Upper lobe of right lung (tissue), 1 donor: ENCODE data around the gene FBXL16. TPM values are rescaled to one million over a fixed set of nuclear protein-coding genes. Genes with fewer than 3 reads are reported as not detected.

Experiments
- ATAC-seq: fragments of 200-7000 bp; cut with Tn5 transposase; one replicate; pipeline ENCODE4 v1.9.1; 2020; ENCODE audit warnings: mild to moderate bottlenecking, moderate library complexity
- DNase-seq: peaks from one replicate; pipeline ENCODE4 v3.0.0-alpha.2; 2020
- H3K27ac ChIP-seq: fragments of 200-600 bp; one replicate; pipeline ENCODE4 v1.8.0; 2022
- H3K27me3 ChIP-seq: fragments of 200-600 bp; one replicate; pipeline ENCODE4 v1.8.0; 2022; ENCODE audit warnings: mild to moderate bottlenecking
- H3K36me3 ChIP-seq: fragments of 200-600 bp; one replicate; pipeline ENCODE4 v1.8.0; 2022
- H3K4me1 ChIP-seq: fragments of 200-600 bp; one replicate; pipeline ENCODE4 v1.8.0; 2022
- H3K4me3 ChIP-seq: fragments of 200-600 bp; one replicate; pipeline ENCODE4 v1.8.0; 2022; ENCODE audit warnings: mild to moderate bottlenecking
- H3K9me3 ChIP-seq: fragments of 200-600 bp; one replicate; pipeline ENCODE4 v1.8.0; 2022
- CTCF ChIP-seq: fragments of 200-600 bp; IDR thresholded peaks from one replicate; pipeline ENCODE4 v1.8.0; 2022; ENCODE audit warnings: antibody characterized with exemption
- intact Hi-C: fragments of 100-400 bp; cut with DNase I; formaldehyde crosslinking; loops from one replicate; pipeline ENCODE4 v1.11.0; 2022
- total RNA-seq: library from RNA; stranded (reverse); fragmentation: NEBNext Ultra II Directional; extraction: Animal tissue kit (Norgen Biotek cat#: 25700); gene quantifications from one replicate; pipeline ENCODE4 v1.2.1, GENCODE V29; 2021
- donor health status: DM: no; HTN: yes; CAD: no; lungs with severe emphysema.

The FBXL16 gene
- total RNA-seq, 1 donor from 2014 or later = 3.6 TPM

- Histone ChIP-seq H3K36me3 (no peaks in the 10 kb centered on the region), H3K4me3 (no peak overlapping the region), H3K27me3 (peaks cover 16% of the 10 kb centered on the region), H3K27ac (no peak overlapping the region), H3K9me3 (no peaks in the 10 kb centered on the region), H3K4me1 (peaks cover 31% of the 10 kb centered on the region)
- TF ChIP-seq CTCF = no peak
- ATAC-seq = no peak
- intact Hi-C loops = no loop called here
- DNase-seq = no peak
Measured at GRCh38 chr16:725041-725376, 19.4 kb upstream of the FBXL16 start.

GRCh38 chr16:724188-725040 lies 18.8 kb upstream of the FBXL16 start:
- ATAC-seq = no peak

GRCh38 chr16:723695-724094 lies 18.1 kb upstream of the FBXL16 start:
- DNase-seq = no peak
- Histone ChIP-seq H3K27ac (no peak overlapping the region), H3K4me1 (peaks cover 35% of the 10 kb centered on the region), H3K4me3 (no peak overlapping the region), H3K36me3 (no peaks in the 10 kb centered on the region), H3K27me3 (peaks cover 16% of the 10 kb centered on the region), H3K9me3 (no peaks in the 10 kb centered on the region)
- intact Hi-C loops = no loop called here
- no peak for ATAC-seq
- TF ChIP-seq CTCF = no peak

More at GRCh38 chr16:724188-725040, 18.8 kb upstream of the FBXL16 start:
- no peak for TF ChIP-seq CTCF
- H3K4me3 ChIP-seq = no peak overlapping the region
- H3K27me3 ChIP-seq = peaks cover 16% of the 10 kb centered on the region
- H3K4me1 ChIP-seq = peaks cover 36% of the 10 kb centered on the region
- no peak overlapping the region for H3K27ac ChIP-seq
- intact Hi-C loops = no loop called here
- no peaks in the 10 kb centered on the region for H3K9me3 ChIP-seq
- no peaks in the 10 kb centered on the region for H3K36me3 ChIP-seq
- no peak for DNase-seq

- no peaks in the 10 kb centered on the region for H3K9me3 ChIP-seq
- H3K4me1 ChIP-seq = peaks cover 28% of the 10 kb centered on the region
- H3K27ac ChIP-seq = no peak overlapping the region
- intact Hi-C loops = no loop called here
- DNase-seq (no peak), ATAC-seq (no peak)
- no peak overlapping the region for H3K4me3 ChIP-seq
- no peak for TF ChIP-seq CTCF
- no peaks in the 10 kb centered on the region for H3K36me3 ChIP-seq
- peaks cover 15% of the 10 kb centered on the region for H3K27me3 ChIP-seq
Measured at GRCh38 chr16:722835-723633, 17.4 kb upstream of the FBXL16 start.

GRCh38 chr16:721765-722540 lies 16.4 kb upstream of the FBXL16 start:
- ATAC-seq (no peak), DNase-seq (no peak)
- intact Hi-C loops = no loop called here
- H3K36me3 ChIP-seq = no peaks in the 10 kb centered on the region
- H3K27ac ChIP-seq = peak overlapping the region; percentile 84
- H3K27me3 ChIP-seq = peaks cover 5% of the 10 kb centered on the region
- no peak for TF ChIP-seq CTCF
- peak overlapping the region; percentile 85 for H3K4me3 ChIP-seq
- H3K4me1 ChIP-seq = peaks cover 18% of the 10 kb centered on the region
- no peaks in the 10 kb centered on the region for H3K9me3 ChIP-seq
